GM19099 (cell line): ENCODE measurements around the gene RGS7.

Source experiments
- POLR2A ChIP-seq: IDR thresholded peaks from 3 replicates; pipeline ENCODE4 v1.6.1; 2011; ENCODE audit warnings: low read depth; ENCODE audit not compliant: insufficient read length; ENCODE audit errors: extremely low read depth

Gene RGS7

GRCh38 chr1:240836271-240836670 lies 520.7 kb downstream of the RGS7 start:
- TF ChIP-seq POLR2A = no peak

DNA sequence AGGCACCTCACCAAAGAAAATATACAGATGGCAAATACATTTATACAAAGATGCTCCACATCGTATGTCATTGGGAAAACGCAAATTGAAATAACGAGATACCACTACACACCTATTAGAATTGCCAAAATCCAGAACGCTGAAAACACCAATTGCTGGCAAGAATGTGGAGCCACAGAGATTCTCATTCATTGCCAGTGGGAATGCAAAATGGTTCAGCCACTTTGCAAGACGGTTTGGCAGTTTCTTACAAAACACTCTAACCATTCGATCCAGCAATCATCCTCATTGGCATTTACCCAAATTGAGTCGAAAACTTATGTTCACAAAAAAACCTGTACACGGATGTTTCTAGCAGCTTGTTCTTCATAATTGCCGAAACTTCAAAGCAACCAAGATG lies 521.7 kb downstream of the RGS7 start:
- no peak for TF ChIP-seq POLR2A

DNA sequence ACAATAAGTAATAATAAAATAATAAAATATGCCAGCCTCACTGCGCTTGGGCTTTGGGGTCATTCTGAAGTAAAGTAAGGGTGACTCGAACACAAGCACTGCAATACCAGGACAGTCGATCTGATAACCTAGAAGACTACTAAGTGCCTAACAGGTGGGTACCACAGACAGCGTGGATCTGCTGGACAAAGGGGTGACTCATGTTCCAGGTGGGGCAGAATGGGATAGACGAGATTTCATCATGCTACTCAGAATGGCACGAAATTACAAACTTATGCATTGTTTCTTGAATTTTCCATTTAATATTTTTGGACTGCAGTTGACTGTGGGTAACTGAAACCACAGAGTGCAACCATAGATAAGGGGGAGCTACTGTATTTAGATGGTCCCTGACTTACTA lies 523.9 kb downstream of the RGS7 start:
- no peak for TF ChIP-seq POLR2A

DNA sequence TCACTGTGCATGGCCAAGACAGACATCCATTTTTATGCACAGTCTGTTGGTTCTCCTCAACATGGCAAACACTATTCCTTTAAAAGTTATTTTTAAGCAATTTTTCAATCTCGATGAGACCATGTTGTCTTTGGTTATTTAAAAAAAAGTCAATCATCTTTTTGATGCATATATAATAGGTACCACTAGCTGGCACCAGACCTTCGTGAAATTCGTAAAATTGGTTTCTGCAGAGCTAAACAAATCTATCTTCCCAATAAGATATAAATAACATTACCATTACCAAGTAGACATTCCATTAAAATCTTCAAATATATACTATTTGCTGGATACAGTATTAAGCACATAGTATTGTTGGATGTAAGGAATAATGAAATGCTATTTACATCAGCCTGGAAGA lies 525.1 kb downstream of the RGS7 start:
- no peak for TF ChIP-seq POLR2A

- TF ChIP-seq POLR2A = no peak
Measured at GRCh38 chr1:240831191-240831631, 525.8 kb downstream of the RGS7 start.

DNA sequence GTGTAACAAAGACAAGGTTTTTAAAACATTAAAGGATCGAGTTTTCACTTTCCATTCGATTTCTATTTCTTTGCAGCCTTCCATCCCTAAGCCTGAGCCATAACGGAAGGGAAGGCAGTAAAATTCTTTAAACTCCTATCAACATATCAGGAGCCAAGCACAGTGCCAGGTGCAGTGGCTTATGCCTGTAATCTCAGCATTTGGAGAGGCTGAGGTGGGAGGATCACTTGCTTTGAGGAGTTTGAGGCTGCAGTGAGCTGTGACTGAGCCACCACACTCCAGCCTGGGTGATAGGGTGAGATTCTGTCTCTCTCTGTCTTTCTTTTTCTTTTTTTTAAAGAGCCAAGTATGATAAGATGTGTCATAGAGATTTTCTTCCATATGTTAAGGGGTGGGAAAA lies 527.5 kb downstream of the RGS7 start:
- no peak for TF ChIP-seq POLR2A

- no peak for TF ChIP-seq POLR2A
Measured at GRCh38 chr1:240827786-240828185, 529.2 kb downstream of the RGS7 start.

DNA sequence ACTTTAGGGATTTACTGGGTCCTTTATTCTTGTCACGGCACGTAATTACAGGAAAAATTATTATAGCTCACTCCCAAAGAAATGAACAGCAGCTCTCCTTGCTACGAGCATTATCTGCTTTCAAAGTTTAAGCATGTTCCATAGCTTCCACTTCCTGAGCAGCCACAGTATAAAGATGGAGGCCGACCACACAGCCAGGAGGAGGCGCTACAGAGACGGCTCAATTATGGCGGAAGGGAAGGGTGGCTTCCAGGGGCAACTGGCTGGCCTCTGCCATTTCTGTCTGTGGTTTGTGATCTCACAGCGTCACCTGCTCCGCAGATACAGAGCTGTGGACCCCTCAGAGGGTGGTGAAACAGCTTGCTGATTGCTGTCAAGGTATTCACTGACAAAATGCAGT lies 532.8 kb downstream of the RGS7 start:
- TF ChIP-seq POLR2A = no peak

- TF ChIP-seq POLR2A = no peak
Measured at GRCh38 chr1:240823357-240823756, 533.6 kb downstream of the RGS7 start.

GRCh38 chr1:240821925-240822324 lies 535.1 kb downstream of the RGS7 start:
- TF ChIP-seq POLR2A = no peak

DNA sequence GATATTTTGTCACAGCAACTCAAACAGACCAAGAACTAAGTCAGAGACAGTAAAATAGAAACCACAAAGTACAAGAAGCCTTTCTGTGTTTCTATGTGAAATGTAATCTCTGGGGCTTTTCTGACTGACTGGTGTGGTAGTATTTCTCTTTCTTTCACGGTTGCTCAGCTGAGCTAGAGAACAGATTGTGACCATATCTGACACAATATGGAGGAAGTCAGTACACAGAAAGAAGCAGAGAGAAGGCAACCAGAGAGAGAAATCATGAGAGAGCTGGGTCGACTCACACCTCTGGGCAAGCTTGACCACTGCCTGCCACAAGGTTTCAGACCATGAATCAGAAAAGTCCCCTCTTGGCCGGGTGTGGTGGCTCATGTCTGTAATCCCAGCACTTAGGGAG lies 536.2 kb downstream of the RGS7 start:
- no peak for TF ChIP-seq POLR2A

DNA sequence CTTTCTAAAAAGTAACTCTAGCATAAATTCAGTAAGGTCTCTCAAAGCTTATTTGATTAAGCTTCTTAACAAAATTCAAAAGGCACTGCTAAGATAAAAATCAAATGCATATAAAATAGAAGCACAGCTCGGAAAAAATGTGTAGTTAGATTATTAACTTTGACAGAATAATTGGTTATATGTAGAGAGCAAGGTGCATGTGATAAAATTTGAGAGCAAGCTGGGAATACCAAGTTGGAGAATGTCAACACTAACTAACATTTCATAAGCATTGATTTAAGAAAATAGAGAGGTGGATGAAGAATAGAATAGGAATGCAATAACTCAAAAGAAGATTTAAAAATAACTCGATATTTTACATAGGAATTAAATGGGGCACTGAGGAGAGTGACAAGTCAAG lies 540.5 kb downstream of the RGS7 start:
- no peak for TF ChIP-seq POLR2A

- no peak for TF ChIP-seq POLR2A
Measured at GRCh38 chr1:240813720-240814119, 543.3 kb downstream of the RGS7 start.

- no peak for TF ChIP-seq POLR2A
Measured at GRCh38 chr1:240811256-240811655, 545.7 kb downstream of the RGS7 start.

DNA sequence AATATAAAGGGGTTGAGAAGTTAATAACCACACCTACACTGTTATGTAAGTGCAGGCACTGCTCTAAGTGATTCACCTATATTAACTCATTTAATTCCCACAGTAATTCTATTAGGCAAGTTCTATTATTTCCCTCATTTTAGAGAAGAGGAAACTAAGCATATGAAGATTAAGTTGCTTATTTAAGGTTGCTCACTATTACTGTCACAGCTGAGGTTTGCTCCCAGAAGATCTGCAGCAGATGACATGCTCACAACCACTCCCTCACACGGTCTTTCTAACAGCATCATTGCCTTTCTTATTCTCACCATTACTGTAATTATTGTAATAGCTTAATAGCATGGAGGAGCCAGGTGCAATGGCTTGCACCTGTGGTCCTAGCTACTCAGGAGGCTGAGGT lies 548.6 kb downstream of the RGS7 start:
- TF ChIP-seq POLR2A = no peak

DNA sequence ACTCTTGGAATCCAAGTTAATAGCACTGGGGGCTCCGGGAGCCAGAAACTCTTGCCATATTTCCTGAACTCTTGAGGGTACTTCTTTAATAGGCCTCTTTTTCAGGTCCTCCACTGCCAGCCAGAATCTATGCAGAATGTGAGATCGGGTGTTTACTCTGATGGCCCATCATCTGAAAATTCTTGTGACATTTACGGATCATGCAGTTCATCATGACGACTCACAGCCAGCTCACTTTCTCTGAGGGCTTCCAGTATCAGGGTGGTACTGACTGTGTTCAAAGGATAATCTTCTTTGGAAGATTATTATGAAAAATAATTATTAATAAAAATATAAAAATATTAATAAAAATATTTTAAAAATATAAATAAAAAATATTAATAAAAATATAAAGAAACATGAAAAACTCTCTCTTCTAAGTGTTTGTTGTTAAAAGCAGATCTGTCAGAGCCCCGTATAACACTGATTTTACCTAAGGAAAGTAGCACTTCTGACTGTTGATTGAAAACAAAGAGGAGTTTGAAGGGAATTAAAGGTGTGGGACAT lies 550.7 kb downstream of the RGS7 start:
- TF ChIP-seq POLR2A = no peak

DNA sequence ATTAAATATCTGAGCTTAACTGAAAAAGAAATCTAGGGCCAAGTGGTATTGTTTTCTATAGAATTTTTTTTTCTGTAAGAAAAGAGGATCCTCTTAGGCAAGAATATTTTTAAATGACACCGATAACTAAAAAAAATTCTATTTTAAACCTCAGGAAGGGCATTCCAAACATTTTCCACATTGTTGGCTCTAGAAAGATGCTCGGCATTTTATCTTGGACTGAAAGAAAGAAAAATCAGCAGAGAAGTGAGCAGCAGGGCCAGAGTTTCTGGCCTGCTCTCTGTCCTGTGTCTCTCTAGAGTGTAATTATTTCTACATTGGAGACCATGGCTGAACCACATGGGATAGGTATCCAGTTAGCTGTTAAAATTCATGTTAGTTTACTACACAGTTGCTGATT lies 552.5 kb downstream of the RGS7 start:
- TF ChIP-seq POLR2A = no peak

DNA sequence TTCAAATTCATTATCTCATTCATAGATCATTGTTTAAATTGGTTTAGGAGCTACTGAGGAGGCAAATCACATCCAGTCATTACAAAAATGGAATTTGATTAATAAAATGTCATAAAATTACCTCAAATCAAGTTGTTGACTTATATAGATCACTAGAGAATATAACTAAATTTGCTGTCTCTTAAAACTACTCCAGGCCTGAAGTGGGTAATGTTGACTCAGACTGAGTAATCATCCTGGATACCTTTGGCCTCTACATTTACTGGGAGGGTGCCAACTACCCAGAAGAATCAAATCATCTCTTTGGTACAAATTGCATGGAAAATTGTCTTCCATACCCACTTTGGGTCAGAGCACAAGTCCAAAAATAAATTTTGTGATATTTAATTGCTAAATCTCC lies 553.9 kb downstream of the RGS7 start:
- TF ChIP-seq POLR2A = no peak

- no peak for TF ChIP-seq POLR2A
Measured at GRCh38 chr1:240802271-240802670, 554.7 kb downstream of the RGS7 start.

DNA sequence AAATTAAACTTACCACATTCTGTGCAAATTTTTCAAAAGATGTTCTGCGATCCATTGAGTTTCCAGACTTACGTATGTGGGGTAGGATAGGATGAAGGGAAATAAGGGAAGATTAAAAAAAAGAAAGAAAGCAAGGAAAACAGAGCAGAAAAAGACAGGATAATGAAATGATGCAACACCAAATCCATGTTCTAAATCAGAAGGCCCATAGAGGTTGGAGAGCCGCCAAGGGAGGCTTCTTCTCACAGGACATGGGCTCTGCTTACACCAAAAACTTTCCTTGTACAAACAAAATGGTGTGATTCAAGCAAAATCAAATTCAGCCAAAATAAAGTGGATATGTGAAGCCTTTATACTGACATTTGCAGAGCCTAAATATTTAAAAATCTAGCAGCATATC lies 555.6 kb downstream of the RGS7 start:
- no peak for TF ChIP-seq POLR2A
